HG03520 (cell line): ENCODE measurements around the gene NTRK1.

ENCODE experiments used
- ATAC-seq: cut with Tn5 transposase; IDR thresholded peaks from one replicate; pipeline ENCODE4 v1.9.1; 2021; ENCODE audit warnings: mild to moderate bottlenecking, moderate library complexity; ENCODE audit not compliant: unreplicated experiment

Gene NTRK1

GRCh38 chr1:156854634-156855033 lies 6.0 kb upstream of the NTRK1 start:
- no peak for ATAC-seq

GRCh38 chr1:156856282-156856785 lies 4.3 kb upstream of the NTRK1 start:
- ATAC-seq = no peak

GRCh38 chr1:156857532-156857931 lies 3.1 kb upstream of the NTRK1 start:
- no peak for ATAC-seq

GRCh38 chr1:156858555-156858956 lies 2.1 kb upstream of the NTRK1 start:
- ATAC-seq = no peak

- no peak for ATAC-seq
These were observed 1.6 kb upstream of the NTRK1 start, which contains the start of gene INSRR for GRCh38 chr1:156858959-156859522. Gene INSRR (minus strand): TSS chr1:156859117. CDS start chr1:156858621, 496 bp downstream.

- ATAC-seq = no peak
These were observed 1.0 kb upstream of the NTRK1 start for GRCh38 chr1:156859523-156860112.

GRCh38 chr1:156860113-156860627 lies 495 bp upstream of the NTRK1 start:
- no peak for ATAC-seq

GRCh38 chr1:156862584-156862983 lies 1.9 kb downstream of the NTRK1 start:
- ATAC-seq = no peak

GRCh38 chr1:156862997-156863599 lies 2.4 kb downstream of the NTRK1 start:
- no peak for ATAC-seq

GRCh38 chr1:156863631-156864030 lies 3.0 kb downstream of the NTRK1 start:
- no peak for ATAC-seq

GRCh38 chr1:156864796-156865195 lies 4.1 kb downstream of the NTRK1 start:
- no peak for ATAC-seq

- ATAC-seq = no peak
These were observed 4.6 kb downstream of the NTRK1 start for GRCh38 chr1:156865258-156865657.

GRCh38 chr1:156865865-156866248 lies 5.2 kb downstream of the NTRK1 start:
- no peak for ATAC-seq

GRCh38 chr1:156866249-156866909 lies 5.7 kb downstream of the NTRK1 start:
- no peak for ATAC-seq

- ATAC-seq = no peak
These were observed 7.7 kb downstream of the NTRK1 start for GRCh38 chr1:156868341-156868740.

GRCh38 chr1:156869455-156869854 lies 8.8 kb downstream of the NTRK1 start:
- ATAC-seq = no peak

- ATAC-seq = no peak
These were observed 13.0 kb downstream of the NTRK1 start for GRCh38 chr1:156873659-156874058.

- ATAC-seq = no peak
These were observed 13.5 kb downstream of the NTRK1 start for GRCh38 chr1:156874142-156874541.

GRCh38 chr1:156874572-156875340 lies 14.1 kb downstream of the NTRK1 start:
- no peak for ATAC-seq

GRCh38 chr1:156875341-156875615 lies 14.6 kb downstream of the NTRK1 start:
- ATAC-seq = no peak

GRCh38 chr1:156876281-156876680 lies 15.6 kb downstream of the NTRK1 start:
- no peak for ATAC-seq
